GM18873 (cell line): Measurements from ENCODE around the gene SRC.

Experiments
- ATAC-seq: cut with Tn5 transposase; IDR thresholded peaks from one replicate; pipeline ENCODE4 v1.9.1; 2021; ENCODE audit warnings: mild to moderate bottlenecking, moderate library complexity, moderate number of reproducible peaks; ENCODE audit not compliant: unreplicated experiment, low FRiP score

Gene SRC

DNA sequence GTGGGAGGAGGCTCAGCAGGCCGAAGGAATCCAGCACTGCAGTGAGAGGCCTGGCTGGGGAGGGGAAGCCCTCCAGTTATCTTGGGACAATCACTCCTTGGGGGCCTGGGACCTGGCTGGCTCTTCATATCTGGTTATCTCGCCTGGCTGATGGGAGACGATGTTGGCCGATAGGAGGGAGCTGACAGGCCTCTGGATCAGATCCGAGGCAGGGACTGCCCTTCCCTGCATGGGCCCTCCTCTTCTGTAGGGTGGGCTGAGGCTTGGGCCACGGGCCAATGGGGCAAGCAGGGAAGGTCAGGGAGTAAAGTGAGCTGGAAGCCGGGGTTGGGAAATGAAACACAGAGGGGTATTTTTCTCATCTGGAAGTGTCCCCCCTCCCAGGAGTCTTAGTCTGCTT lies 31.3 kb upstream of the SRC start:
- ATAC-seq: no peak

DNA sequence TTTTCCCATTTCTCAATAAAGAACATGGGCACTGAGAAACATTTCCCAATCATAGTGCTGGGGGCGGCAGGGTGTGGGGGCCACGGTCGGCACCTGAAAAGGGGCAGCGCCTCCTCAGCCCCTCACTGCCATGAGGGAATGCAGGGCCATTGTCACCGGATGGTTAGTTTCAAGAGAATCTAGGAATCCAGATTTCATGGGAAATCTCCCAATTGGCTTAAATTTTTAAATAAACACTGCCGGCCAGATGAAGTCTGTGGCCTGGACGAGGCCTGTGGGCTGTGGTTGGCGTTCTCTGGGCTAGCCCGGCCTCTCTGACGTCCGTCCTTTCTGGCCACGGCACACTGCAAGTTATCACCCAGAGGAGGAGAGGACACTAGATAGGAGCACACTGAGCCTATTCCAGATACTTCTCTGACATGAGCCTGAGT lies 30.9 kb upstream of the SRC start:
- no peak for ATAC-seq

DNA sequence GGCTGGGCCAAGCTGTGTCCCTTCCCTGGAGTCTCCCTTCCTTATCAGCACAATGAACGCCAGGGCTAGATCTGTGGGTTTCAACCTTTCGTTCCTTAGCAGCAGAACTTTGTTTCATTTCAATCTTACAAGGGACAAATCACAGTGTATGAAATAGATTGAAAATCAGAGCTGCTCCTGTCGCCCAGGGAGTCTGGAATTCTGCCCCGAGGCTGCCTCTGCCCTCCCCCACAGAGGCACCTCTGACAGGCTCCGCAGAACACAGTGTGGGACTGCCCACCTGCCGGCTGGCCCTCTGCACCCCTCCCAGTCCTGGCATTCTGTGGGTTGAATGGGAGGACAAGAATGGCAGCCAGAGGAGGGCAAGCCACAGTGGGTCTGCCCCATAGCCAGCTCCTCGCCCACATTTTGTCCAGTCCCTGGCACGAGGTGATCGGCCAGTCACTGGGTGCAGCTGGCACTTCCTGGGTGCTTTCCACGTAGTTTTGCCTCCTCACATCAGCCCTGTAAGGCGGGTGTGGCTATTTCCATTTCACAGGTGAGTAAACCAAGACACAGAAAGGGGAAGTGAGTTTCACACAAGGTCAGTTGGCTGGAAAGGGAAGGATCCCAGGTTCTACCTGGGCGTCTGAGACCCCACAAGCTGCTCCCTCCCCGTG lies 30.4 kb upstream of the SRC start:
- no peak for ATAC-seq

DNA sequence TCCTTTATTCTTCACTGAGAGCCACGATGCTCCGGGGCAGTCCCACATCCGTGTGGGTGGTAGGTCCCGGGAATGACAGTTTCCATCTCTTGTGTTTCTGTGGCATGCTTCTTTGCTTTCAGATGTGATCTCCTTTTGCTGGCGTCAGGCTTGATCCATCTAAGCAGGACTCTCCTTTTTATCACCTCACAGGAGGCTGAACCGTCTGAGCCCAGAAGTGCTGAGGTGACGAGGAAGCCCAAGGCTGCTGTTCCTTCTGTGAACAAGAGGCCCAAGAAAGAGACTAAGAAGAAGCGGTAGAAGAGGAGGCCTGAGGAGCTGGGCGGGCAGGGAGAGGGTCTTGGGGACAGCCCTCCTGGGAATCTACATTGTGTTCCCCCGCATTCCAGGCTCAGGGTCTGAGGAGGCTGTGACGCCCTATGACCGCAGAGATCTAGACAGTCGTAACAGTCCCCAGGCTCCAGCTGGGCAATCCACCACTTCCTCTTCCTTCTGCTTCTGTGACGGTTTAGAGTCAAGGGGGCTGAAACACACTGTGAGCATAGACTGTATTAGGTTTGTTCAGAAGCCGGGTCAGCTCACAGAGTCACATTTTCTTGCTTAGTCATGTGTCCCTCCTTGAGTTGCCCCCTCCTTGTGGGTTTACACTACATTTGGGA lies 29.7 kb upstream of the SRC start:
- no peak for ATAC-seq

DNA sequence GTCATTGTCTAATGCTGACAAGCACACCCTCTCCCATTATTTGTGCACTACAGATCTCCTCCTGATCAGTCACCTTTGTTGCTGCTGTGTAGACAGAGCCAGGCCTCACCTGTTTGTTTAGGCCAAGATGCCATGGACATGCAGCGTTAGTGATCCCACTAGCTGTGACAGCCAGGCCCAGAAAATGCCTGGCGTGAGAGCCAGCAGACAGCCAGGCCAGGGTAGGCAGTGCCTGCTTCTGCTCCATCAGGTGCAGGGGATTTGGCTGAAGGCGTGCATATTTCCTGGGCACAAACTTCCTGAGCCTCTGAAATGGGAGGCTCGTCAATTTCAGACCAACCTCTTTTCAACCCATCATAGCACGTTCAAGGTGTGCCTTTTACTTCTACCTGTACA lies 29.2 kb upstream of the SRC start:
- ATAC-seq: no peak

DNA sequence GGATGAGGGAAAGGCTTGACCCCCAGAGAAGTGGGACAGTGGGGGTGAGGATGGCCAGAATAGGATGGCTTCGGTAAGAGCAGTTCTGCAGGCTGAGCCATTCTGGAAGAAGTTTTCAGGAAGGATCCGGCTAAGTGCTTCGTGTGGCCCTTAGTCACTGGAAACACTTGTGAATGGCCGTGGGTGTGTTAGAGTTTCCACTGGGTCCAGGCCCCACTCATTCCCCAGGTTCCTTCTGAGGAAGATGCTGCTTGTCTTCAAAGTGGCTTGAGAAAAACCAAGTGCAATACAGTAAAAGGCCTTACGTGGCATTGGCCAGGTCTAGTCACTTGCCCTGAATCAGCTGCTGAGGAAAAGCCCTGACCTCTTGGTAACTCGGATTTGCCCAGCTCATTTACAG lies 28.6 kb upstream of the SRC start:
- no peak for ATAC-seq

DNA sequence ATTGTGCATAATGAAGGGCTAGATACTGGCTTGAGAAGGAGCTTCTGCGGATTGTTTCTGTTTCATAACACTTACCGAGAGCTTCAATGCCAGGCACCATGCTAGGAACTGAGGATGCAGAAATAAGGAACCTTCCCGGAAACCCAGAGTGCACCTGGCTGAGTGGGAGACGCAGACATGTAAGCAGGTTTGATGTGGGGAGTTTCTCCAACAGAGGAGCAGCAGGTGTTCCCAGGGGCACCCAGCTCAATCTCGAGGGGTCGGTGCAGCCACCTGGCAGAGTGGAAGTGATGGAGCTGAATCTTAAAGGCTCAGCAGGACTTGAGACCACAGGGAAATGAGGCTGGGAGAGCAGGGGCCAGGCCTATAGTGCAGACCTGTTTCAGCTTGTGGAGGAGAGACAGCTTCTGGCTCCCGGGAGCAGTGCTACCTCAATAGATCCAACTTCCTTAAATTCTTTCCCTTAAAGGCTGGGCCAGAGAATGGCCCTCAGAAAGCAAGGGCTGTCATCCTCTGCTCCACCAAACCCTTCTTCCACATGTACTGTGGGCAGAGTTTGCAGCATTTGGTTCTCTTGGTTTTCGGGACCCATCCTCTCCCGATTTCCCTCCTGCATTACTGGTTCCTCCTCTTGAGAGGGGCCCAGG lies 27.8 kb upstream of the SRC start:
- no peak for ATAC-seq

DNA sequence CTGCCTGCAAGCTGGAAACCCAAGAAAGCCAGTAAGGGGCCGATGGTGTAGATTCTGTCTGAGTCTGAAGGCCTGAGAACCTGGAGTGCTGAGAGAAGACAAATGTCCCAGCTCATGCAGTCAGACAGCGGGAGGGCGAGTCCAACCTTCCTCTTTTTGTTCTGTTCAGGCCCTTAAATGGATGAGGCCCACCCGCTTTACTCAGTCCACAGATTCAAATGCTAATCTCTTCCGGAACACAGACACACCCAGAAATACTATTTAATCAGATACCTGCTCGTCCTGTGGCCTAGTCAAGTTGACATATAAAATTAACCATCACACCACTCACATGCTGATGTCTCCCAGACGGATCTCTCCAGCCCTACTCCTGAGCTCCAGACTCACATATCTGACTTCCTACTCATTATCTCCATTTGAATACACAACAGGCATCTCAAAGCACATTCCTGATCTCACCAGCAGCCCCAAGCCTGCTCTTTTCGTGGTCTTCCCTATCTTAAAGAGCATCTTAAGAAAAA lies 26.7 kb upstream of the SRC start:
- ATAC-seq: no peak

DNA sequence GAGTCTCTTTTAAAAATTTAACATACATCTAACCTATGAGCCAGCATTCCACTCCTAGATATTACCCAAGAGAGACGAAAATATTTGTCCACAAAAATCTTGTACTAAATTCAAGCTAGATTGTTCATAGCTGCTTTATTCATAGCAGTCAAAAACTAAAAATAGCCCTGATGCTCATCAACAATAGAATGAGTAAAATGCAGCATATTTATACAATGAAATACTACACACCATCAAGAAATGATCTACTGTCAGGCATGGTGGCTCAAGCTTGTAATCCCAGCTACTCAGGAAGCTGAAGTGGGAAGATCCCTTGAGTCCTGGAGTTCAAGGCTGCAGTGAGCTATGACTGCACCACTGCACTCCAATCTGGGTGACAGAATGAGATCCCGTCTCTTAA lies 22.0 kb upstream of the SRC start:
- no peak for ATAC-seq

DNA sequence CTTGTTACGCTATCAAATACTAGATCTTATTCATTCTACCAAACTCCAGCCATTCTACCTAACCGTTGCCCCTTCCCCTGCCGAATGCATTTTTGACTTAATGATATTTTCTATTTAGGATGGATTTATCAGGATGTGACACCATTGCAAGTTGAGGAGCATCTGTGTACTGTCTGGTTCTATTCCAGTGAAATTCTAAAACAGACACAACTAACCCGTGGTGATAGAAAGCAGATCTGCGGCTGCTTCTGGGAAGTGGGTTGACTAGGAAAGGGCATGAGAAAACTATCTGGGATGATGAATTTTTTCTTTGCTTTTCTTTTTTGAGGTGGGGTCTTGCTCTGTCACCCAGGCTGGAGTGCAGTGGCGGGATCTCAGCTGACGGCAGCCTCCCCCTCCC lies 20.7 kb upstream of the SRC start:
- ATAC-seq: no peak

DNA sequence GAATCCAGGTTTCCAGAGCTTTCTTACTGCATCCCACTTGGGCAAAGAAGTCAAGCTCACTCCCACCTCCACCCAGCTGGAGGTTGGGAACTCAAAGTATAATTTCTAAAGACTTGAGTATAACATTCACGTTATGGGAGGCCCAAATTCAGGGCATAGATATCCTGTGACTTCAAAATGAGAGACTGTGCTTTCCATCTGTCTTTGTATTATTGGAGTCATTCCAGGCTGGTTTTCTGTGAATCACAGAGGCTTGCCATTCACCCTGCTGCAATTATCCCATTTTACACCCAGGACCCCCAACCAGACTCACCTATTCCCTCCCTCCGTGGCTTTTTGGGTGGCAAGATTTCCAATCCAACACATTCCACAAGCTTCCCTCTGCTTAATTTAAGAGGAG lies 19.3 kb upstream of the SRC start:
- ATAC-seq: no peak

DNA sequence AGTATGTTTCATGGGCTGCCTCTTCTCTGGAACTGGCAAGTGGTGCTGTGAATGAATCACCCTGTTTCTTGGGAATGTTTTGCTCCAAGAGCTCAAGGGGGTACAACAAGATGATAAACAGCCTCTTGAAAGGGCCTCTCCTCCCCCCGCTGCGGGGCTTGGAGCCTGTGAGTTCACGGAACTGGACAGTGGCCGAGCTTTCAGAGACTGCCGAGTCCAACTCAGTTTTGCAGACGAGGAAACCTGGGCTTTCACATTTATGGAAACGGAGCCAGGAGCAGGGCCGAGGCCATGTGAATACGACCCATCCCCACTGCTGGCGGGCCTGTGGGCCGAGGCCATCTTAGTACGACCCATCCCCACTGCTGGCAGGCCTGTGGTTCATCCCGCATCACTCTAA lies 18.2 kb upstream of the SRC start:
- ATAC-seq: no peak

DNA sequence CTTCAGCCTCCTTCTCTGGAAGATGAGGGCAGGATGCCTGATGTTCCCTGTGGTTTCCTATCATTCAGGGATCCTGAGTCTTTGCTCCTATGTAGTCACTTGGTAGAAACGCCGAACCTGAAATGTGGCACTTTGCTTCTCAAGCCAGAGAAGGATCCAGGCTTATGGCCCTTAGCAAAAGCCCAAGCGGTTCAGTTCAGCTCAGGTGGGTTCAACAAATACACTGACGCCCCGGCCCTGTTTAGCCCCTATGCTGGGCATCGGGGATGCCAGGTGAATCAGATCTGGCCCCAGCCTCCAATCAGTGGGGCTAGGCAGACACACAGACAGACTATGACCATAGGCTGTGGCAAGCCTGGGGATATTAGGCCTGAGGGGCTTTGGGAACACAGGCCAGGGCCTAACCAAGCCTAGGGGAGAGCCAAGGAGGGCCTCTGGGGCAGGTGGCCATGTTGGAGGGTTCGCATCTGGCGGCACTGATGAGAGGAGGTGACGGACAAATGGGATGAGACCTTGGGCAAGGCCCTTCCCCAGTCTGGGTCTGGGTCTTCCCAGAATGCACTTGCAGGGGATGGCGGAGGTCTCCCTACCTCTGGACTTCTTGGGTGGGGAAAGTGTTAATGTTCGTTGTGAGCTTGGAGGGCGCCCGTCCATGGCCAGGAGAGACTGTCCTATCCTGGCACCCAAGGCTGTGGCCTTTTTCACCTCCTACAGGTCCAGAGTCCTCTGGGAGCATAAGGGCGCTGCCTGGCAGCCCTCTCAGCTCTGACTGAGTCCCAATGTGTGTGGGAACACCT lies 17.6 kb upstream of the SRC start:
- ATAC-seq: no peak

DNA sequence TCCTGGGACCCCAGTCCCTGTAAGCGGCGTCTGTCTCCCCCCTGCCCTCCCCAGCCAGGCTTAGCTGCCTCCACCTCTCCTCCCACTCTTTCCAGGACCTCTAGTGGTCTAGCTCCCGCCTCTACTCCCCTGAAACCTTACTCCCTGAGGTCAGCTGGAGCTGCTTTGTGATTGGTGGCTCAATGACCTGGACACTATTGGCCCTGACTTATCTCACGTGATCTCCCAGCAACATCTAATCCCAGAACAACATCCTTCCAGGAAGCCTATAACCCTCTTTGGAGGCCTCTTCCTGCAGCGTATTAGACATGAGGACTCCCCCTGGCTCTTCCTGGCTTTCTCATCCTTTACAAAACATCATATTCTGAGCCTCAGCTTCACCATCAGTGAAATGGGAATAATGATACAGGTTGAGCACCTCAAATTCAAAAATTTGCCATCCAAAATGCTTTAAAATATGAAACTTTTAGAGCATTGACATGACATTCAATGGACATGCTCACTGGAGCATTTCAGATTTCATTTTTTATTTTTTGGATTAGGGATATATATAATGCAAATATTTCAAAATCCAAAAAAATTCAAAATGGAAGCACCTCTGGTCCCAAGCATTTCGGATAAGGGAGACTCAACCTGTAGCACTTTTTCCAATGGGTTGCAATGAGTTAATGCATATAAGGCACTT lies 16.3 kb upstream of the SRC start:
- ATAC-seq: no peak

DNA sequence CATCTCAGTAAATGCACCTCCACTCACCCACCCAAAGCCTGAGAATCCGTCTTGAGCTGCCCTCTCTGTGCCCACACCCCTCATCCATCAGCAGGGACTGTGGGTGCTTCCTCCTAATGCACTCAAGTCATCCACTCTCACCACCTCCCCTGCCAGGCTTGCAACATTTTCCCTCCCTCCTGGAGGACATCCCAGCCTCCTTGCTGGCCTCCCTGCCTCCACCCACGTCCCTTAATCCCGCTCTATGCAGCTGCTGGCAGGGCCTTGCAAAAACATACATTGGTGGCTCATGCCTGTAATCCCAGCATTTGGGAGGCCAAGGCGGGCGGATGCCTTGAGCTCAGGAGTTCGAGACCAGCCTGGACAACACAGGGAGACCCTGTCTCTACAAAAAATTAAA lies 15.6 kb upstream of the SRC start:
- no peak for ATAC-seq

DNA sequence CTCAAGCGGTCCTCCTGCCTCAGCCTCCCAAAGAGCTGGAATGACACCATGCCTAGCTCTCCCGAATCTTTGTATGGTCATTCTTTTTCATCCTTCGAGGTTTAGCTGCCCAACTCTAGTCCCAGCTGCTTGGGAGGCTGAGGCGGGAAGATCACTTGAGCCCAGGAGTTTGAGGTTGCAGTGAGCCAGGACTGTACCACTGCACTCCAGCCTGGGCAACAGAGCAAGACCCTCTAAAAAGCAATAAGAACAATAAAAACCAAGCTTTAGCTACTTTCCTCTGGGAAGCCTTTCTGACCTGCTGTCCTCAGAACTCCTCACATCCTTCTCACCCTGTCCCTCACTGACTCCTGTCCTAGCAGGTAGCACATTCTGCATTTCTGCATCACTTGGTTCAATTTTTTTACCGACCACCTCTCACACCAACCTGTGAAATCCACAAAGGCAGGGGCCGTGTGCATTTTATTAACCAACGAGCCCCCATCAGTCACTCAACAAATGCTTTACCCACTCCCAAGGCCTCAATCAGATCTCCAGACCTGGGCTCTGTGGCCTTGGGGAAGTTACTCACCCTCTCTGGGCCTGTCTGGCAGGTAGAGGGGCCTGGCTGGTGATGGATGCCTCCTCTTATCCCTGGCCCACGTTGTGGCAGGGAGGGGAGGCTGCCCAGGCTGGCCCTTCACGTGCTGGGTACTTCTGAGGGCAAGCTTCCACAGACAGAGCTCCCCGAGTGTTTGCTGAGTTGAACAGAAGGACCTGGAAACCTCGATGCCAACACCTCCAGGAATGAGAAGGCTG lies 14.7 kb upstream of the SRC start:
- ATAC-seq: no peak

DNA sequence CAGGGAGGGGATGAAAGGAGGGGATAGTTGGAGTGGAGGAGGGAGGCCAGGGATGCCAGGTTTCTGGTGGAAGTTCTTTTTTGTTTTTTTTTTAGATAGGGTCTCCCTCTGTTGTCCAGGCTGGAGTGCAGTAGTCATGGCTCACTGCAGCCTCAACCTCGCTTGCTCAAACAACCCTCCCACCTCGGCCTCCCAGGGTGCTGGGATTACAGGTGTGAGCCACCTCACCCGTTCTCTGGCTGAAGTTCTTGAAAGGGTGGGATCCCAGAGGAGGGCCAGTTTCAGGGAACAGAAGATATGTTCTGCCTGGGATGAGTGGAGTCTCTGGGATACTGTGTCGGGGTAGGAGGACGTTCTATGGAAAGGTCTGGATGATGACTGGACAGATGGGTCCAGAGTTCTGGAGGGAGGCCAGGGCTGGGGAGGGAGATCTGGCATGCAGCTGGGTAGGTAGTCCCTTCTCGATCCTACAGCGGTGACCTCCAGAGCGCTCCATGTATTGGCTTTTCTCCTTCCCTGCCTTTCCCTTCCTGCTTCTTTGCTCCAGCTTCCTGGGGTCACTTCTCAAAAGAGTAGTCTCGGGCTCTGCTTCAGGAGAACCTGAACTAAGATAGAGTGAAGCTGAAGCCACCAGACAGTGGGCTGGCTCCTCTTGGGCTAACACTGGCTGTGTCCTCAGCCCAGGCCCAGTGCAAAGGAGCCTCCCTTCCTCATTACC lies 12.7 kb upstream of the SRC start:
- ATAC-seq: no peak

DNA sequence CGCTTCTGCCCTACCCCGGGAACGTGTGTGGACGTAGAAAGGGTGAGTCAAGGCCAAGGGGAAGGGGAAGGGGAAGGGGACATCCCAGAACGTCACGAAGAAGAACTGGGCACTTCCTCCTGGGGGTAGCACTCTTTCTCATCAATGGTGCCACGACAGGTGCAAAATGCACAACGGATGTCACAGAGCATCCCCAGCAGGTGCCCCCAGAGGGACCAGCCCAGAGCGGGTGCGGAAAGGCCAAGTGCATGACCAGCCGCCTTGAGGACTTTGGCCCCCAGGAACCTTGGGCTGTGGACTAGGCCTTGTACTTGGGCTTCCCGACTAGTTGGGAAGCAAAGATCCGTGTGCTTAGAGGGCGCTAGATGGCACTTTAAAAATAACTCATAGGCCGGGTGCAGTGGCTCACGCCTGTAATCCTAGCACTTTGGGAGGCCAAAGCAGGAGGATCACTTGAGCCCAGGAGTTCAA lies 12.1 kb upstream of the SRC start:
- no peak for ATAC-seq

DNA sequence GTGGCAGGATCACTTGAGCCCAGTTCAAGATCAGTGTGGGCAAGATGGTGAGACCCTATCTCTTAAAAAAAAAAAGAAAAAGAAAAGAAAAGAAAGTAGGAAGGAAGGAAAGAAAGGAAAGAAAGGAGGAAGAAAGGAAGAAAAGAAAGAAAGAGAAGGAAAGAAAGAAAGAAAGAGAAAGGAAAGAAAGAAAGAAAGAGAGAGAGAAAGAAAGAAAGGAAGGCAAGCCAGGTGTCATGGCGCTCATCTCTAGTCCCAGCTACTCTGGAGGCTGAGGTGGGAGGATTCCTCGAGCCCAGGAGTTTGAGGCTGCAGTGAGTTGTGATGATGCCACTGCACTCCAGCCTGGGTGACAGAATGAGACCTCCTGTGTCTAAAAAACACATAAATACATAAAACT lies 11.5 kb upstream of the SRC start:
- ATAC-seq: no peak
